ENCODE data around the gene TPD52L2.
A peak's percentile ranks its signal among the peaks of the same experiment; 100 is the strongest.
"Not testable (repeated sequence)": the region's sequence is repeated elsewhere in the genome, so short reads cannot be mapped to it uniquely, and the experiment has no call there.

The TPD52L2 gene

DNA sequence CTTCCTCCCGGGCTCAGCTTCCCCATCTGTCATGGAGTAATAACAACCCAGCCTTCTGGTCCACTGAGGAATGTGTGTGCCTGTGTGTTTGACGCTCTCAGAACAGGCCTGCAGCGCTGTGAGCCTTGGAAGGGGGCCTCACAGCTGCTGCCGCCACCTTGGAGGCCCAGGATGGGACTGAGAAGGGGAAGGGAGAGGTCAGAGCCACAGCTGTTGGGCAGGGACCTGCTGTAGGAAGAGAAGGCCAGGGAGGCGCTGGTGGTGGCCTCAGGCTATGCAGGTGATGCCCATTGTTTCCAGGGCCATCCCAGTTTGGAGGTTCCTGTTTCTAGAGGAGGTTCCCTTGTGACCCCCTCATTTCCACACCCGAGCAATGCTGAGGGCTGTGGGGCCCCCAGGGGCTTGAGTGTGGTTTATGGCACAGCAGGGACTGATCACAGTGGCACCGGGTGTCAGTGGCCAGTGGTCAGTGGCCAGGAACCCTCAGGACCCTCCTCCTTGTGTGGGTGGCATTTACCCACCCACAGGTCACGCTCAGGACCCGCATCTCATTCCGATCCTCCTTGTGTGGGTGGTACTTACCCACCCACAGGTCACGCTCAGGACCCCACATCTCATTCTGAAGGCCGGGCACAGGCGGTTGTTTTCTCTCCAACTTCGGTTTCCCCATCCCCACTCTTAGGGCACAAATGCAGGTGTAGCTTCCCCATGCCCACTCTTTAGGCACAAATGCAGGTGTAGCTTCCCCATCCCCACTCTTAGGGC, 14.0 kb downstream of the TPD52L2 start:
- no peak for DNase-seq (ENCODE audit: low read depth in 2 of 3, low spot score in 1 of 3)

GRCh38 chr20:63880901-63881300, 15.8 kb downstream of the TPD52L2 start:
- not testable (repeated sequence) for DNase-seq (ENCODE audit: low read depth in 2 of 3, low spot score in 1 of 3)

- DNase-seq (ENCODE audit: low read depth in 2 of 3, low spot score in 1 of 3): no peak
Measured at GRCh38 chr20:63881451-63882226, 16.6 kb downstream of the TPD52L2 start.

GRCh38 chr20:63882257-63883200, 17.5 kb downstream of the TPD52L2 start:
- DNase-seq (ENCODE audit: low read depth in 2 of 3, low spot score in 1 of 3): no peak

- no peak for DNase-seq (ENCODE audit: low read depth in 2 of 3, low spot score in 1 of 3)
Measured at GRCh38 chr20:63883201-63883593, 18.1 kb downstream of the TPD52L2 start.

DNA sequence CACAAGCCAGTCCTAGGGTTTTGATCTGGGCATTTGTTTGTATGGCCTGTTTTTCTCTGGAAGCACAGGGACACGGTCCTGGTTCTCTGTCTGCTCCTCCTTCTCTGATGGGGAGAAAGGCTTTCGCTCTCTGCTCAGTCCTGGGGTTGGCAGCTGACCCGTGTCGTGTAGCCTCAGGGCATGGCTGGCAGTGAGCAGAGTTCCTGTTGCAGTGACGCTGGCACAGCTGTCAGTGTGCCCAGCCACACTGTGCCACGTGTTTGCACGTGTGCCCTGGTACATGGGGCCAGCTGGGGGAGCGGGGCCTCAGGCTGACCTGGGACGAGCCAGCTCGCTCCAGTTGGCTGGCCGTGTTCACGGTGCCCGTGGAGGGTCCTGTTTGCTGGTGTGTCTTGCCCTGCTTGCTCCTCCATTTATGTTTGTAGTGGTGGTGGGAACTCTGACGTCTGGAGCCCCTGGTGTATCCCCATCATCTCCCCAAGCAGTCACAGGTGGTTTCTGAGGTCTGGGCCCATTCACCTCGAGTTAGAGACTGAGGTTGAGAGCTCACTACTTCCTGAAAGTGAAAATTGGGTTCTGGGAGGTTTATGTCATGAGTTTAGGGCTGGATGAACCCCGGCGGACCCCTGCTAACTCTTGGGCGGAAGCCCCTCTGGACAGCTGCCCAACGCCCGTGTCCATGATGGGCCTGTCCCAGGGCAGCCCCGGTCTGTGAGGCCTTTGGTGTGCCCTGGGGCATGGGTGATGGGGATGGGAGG, 19.6 kb downstream of the TPD52L2 start:
- DNase-seq (ENCODE audit: low read depth in 2 of 3, low spot score in 1 of 3): no peak

DNA sequence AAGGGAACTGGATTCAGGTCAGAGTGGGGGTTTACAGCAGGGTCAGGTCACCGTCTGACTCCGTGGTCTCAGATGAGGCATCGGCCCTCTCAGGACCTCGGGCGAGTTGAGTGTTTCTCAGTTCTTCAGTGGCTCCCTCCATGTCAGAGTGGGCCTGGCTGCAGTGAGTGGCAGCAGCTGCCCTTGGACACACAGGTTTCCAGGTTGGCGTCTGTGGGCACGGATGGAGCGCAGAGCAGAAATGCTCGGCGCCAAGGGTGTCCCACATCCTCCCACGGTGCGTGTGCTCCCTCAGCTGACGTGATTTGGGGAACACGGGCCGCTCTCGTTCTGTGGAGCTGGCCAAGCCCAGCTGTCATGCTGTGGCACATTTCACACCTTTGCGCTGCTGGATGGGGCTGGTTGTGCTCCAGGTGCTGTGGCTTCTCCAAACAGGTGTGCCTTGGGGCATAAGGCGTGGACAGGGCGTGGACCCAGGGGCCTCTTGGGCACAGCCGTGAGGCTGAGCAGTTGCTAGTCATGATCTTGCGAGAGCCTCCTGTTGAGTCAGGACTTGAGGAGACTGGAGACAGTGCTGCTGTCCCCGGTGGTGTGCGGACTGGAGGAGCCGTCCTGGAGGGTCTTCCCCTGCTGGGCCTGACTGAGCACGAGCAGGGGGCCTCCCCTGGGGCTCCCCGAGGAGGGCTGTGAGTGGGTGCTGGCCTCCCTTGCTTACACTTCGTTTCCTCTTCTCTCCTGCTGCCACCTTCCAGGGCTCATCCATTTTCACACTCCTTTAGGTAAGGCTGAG, 20.4 kb downstream of the TPD52L2 start:
- no peak for DNase-seq (ENCODE audit: low read depth in 2 of 3, low spot score in 1 of 3)

GRCh38 chr20:63886054-63886419, 21.0 kb downstream of the TPD52L2 start:
- DNase-seq (ENCODE audit: low read depth in 2 of 3, low spot score in 1 of 3): no peak

GRCh38 chr20:63886921-63887320, 21.9 kb downstream of the TPD52L2 start:
- no peak for DNase-seq (ENCODE audit: low read depth in 2 of 3, low spot score in 1 of 3)

- no peak for DNase-seq (ENCODE audit: low read depth in 2 of 3, low spot score in 1 of 3)
Measured at GRCh38 chr20:63889241-63890200, 24.5 kb downstream of the TPD52L2 start.

GRCh38 chr20:63890201-63890576, 25.1 kb downstream of the TPD52L2 start:
- DNase-seq (ENCODE audit: low read depth in 2 of 3, low spot score in 1 of 3): no peak

- no peak for DNase-seq (ENCODE audit: low read depth in 2 of 3, low spot score in 1 of 3)
Measured at GRCh38 chr20:63890616-63891015, 25.5 kb downstream of the TPD52L2 start.

DNA sequence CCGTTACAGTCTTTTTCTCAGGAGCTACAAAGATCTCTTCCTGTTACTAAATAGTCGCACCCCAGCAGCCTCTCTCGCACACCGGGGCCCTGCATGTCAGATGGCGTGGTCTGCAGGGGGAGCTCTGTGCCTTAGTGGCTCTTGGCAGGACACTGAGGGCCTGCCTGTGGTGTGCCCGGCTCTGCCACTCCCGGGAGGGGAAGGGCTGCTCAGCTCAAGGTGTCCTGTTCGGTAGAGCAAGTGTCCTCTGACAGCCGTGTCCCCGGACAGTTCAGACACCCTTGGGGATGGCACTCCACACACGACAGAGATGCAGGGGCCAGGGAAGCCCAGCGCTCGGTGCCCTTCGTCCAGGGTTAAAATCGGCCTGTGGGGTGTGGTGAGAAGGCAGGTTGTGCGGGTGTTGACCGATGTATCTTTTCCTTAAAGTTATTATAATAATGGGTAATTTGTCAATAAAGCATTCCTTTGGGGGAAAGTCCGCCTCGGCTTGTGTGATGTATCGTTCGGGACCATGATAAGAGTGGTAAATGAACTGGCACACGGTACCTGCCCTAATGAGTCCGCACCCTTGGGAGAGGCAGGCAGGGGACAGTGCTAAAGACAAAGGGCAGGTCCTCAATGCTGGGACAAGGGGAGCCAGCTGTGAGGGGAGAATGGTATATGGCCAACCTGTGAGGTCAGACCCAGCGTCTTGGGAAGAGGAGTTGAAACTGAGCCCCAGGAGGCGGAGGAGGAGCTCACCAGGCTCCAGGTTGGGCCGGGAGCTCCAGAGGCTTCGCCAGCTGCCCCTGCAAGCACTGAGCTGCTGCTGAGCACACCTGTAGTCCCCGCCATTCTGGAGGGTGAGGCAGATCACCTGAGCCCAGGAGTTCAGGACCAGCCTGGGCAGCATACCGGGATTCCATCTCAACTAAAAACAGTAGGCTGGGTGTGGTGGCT, 26.3 kb downstream of the TPD52L2 start:
- DNase-seq (ENCODE audit: low read depth in 2 of 3, low spot score in 1 of 3): no peak

- no peak for DNase-seq (ENCODE audit: low read depth in 2 of 3, low spot score in 1 of 3)
Measured at GRCh38 chr20:63892402-63892801, 27.3 kb downstream of the TPD52L2 start.

- DNase-seq (ENCODE audit: low read depth in 2 of 3, low spot score in 1 of 3): no peak
Measured at GRCh38 chr20:63893999-63894357, 28.9 kb downstream of the TPD52L2 start.

DNA sequence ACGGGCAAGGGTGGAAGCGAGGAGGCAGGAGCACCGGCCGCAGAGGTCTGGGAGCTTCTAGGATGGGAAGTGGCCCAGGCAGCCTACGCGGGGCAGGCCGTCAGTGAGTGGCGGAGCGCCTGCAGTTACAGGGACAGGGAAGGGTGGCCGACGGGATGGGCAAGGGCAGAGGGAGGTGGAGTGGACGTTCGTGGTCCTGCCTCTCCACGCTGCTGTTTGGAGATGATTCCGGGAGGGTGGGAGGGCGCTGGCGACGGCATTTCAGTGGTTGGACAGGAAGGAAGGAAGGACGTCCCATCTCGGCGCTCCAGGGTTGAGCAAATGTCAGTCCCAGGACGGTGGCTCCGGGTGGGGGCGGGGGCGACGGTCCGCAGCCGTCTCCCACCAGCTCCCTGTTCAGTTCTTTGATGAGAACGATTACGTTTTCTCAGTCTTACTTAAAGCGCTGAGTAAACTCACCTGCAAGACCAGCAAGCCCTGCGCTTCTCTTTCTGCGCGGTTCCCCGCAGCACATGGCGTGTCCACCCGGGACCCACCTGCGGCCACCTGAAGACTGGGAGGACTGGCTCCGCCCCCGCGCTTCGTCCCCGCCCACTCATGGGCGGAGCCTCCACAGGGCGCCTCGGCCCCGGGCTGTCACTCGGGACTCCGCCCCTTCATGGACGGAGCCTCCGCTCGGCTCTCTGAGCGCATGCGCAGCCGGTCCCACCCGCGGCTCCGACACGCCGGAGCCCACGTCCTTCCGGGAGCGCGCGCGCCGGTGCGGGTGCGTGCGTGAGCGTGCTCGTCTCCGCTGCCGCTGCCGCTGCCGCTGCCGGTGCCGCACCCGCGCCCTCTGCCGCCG, 29.5 kb downstream of the TPD52L2 start, which contains the start of gene DNAJC5:
Gene DNAJC5, plus strand, starts transcription at position 769 of the 844 bp plus-strand sequence. CDS start 33,220 bp downstream, outside the sequence.
- peak; percentile 90 to 94 (median 91) for DNase-seq (ENCODE audit: low read depth in 2 of 3, low spot score in 1 of 3)
